Measurements from ENCODE around the gene LYZL1. TPM values are rescaled to one million over a fixed set of nuclear protein-coding genes. Genes with fewer than 3 reads are reported as not detected.
"Not testable (repeated sequence)": the region's sequence is repeated elsewhere in the genome, so short reads cannot be mapped to it uniquely, and the experiment has no call there.

The LYZL1 gene
- total RNA-seq, 1 experiment from 2014 or later: not detected

DNA sequence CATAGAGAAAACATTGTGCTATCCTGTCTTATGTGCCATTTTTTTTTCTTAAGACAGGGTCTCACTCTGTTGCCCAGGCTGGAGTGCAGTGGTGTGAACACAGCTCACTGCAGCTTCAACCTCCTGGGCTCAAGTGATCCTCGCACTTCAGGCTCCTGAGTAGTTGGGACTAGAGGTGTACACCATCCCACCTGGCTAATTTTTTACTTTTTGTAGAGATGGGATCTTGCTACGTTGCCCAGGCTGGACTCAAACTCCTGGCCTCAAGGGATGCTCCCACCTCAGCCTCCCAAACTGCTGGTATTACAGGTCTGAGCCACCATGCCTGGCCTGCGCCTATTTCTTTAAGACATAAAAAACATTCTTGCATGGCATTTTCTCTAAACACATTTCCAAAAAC lies 20.6 kb downstream of the LYZL1 start:
- intact Hi-C loops (cut with micrococcal nuclease): no loop called here
- BruUV-seq (replicated peaks): no TSS peak
- POLR2A ChIA-PET: no interaction called here
- Mint-ChIP-seq H3K27me3 (ENCODE audit: insufficient read depth, unreplicated experiment) (peaks cover 24% of the 10 kb centered on the region), H3K9me3 (ENCODE audit: unreplicated experiment) (no peaks in the 10 kb centered on the region), H3K36me3 (ENCODE audit: insufficient read depth, unreplicated experiment) (no peaks in the 10 kb centered on the region), H3K27ac (ENCODE audit: low read depth, unreplicated experiment) (no peak overlapping the region), H3K4me3 (ENCODE audit: unreplicated experiment) (no peak overlapping the region), H3K4me1 (ENCODE audit: insufficient read depth, unreplicated experiment) (no peaks in the 10 kb centered on the region)
- CTCF ChIA-PET: interaction anchor here (0.7 kb wide), 1 partner anchor 16 kb away, joined by 3 read pairs; no protein-coding TSS in a partner anchor
- TF ChIP-seq, protein P1, sequence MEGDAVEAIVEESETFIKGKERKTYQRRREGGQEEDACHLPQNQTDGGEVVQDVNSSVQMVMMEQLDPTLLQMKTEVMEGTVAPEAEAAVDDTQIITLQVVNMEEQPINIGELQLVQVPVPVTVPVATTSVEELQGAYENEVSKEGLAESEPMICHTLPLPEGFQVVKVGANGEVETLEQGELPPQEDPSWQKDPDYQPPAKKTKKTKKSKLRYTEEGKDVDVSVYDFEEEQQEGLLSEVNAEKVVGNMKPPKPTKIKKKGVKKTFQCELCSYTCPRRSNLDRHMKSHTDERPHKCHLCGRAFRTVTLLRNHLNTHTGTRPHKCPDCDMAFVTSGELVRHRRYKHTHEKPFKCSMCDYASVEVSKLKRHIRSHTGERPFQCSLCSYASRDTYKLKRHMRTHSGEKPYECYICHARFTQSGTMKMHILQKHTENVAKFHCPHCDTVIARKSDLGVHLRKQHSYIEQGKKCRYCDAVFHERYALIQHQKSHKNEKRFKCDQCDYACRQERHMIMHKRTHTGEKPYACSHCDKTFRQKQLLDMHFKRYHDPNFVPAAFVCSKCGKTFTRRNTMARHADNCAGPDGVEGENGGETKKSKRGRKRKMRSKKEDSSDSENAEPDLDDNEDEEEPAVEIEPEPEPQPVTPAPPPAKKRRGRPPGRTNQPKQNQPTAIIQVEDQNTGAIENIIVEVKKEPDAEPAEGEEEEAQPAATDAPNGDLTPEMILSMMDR (IDR thresholded peaks at IDR 0.05; ENCODE audit: unreplicated experiment): no peak
- DNase-seq (ENCODE audit: unreplicated experiment): no peak

- intact Hi-C loops (cut with micrococcal nuclease): not testable (repeated sequence)
These were observed 21.6 kb downstream of the LYZL1 start for GRCh38 chr10:29310463-29310862.

GRCh38 chr10:29313071-29313470 lies 24.2 kb downstream of the LYZL1 start:
- TF ChIP-seq, protein P1 (IDR thresholded peaks at IDR 0.05; ENCODE audit: unreplicated experiment): no peak
- H3K27ac Mint-ChIP-seq (ENCODE audit: low read depth, unreplicated experiment): no peak overlapping the region

More at GRCh38 chr10:29310463-29310862, 21.6 kb downstream of the LYZL1 start:
- H3K9me3 Mint-ChIP-seq (ENCODE audit: unreplicated experiment); BruUV-seq (replicated peaks); H3K4me1 Mint-ChIP-seq (ENCODE audit: insufficient read depth, unreplicated experiment); H3K4me3 Mint-ChIP-seq (ENCODE audit: unreplicated experiment); DNase-seq (ENCODE audit: unreplicated experiment); H3K36me3 Mint-ChIP-seq (ENCODE audit: insufficient read depth, unreplicated experiment); H3K27ac Mint-ChIP-seq (ENCODE audit: low read depth, unreplicated experiment); CTCF ChIA-PET; POLR2A ChIA-PET: not testable (repeated sequence)
- H3K27me3 Mint-ChIP-seq (ENCODE audit: insufficient read depth, unreplicated experiment): peaks cover 24% of the 10 kb centered on the region

GRCh38 chr10:29314726-29315125 lies 25.9 kb downstream of the LYZL1 start:
- POLR2A ChIA-PET: no interaction called here
- no TSS peak for BruUV-seq (replicated peaks)
- peaks cover 41% of the 10 kb centered on the region for H3K27me3 Mint-ChIP-seq (ENCODE audit: insufficient read depth, unreplicated experiment)

More at GRCh38 chr10:29313071-29313470, 24.2 kb downstream of the LYZL1 start:
- Mint-ChIP-seq H3K36me3 (ENCODE audit: insufficient read depth, unreplicated experiment) (no peaks in the 10 kb centered on the region), H3K4me3 (ENCODE audit: unreplicated experiment) (no peak overlapping the region), H3K27me3 (ENCODE audit: insufficient read depth, unreplicated experiment) (peaks cover 27% of the 10 kb centered on the region), H3K9me3 (ENCODE audit: unreplicated experiment) (no peaks in the 10 kb centered on the region), H3K4me1 (ENCODE audit: insufficient read depth, unreplicated experiment) (no peaks in the 10 kb centered on the region)
- POLR2A ChIA-PET: no interaction called here
- CTCF ChIA-PET: no interaction called here
- BruUV-seq (replicated peaks): no TSS peak
- no peak for DNase-seq (ENCODE audit: unreplicated experiment)
- intact Hi-C loops (cut with micrococcal nuclease): no loop called here

More at GRCh38 chr10:29314726-29315125, 25.9 kb downstream of the LYZL1 start:
- H3K36me3 Mint-ChIP-seq (ENCODE audit: insufficient read depth, unreplicated experiment): no peaks in the 10 kb centered on the region
- H3K4me3 Mint-ChIP-seq (ENCODE audit: unreplicated experiment): no peak overlapping the region
- TF ChIP-seq, protein P1 (IDR thresholded peaks at IDR 0.05; ENCODE audit: unreplicated experiment): no peak
- H3K9me3 Mint-ChIP-seq (ENCODE audit: unreplicated experiment): no peaks in the 10 kb centered on the region
- DNase-seq (ENCODE audit: unreplicated experiment): no peak
- intact Hi-C loops (cut with micrococcal nuclease): no loop called here
- no peak overlapping the region for H3K27ac Mint-ChIP-seq (ENCODE audit: low read depth, unreplicated experiment)
- CTCF ChIA-PET: no interaction called here
- no peaks in the 10 kb centered on the region for H3K4me1 Mint-ChIP-seq (ENCODE audit: insufficient read depth, unreplicated experiment)

All from MCF 10A (cell line).